Thyroid gland (tissue), 4 donors: ENCODE measurements around the gene ALDH4A1. TPM values are rescaled to one million over a fixed set of nuclear protein-coding genes. Genes with fewer than 3 reads are reported as not detected.

Source experiments
- DNase-seq, 2 donors: peaks; one replicate each; pipeline ENCODE4 v3.0.0-alpha.2; 2019
- H3K27ac ChIP-seq, 3 donors: fragments of 200-600 bp; sonication (generic); 1 replicate in 2 of 3; 2 replicates in 1 of 3; pipeline ENCODE4 v1.5.1; 2016 to 2019; ENCODE audit warnings: mild to moderate bottlenecking in 1 of 3, moderate library complexity in 1 of 3
- H3K27me3 ChIP-seq: fragments of 200-600 bp; sonication (generic); one replicate; pipeline ENCODE4 v1.5.1; 2019
- H3K36me3 ChIP-seq, 2 donors: fragments of 200-600 bp; sonication (generic); one replicate each; pipeline ENCODE4 v1.5.1; 2016 to 2019
- H3K4me1 ChIP-seq, 2 donors: fragments of 200-600 bp; sonication (generic); one replicate each; pipeline ENCODE4 v1.5.1; 2017 to 2019
- H3K4me3 ChIP-seq, 3 donors: fragments of 200-600 bp; sonication (generic); replicated peaks in 1 of 3; 1 replicate in 2 of 3; 2 replicates in 1 of 3; pipeline ENCODE4 v1.5.1; 2016; ENCODE audit warnings: mild to moderate bottlenecking in 1 of 3
- H3K9me3 ChIP-seq: fragments of 200-600 bp; sonication (generic); one replicate; pipeline ENCODE4 v1.5.1; 2017
- CTCF ChIP-seq, 6 experiments: fragments of 200-600 bp in 3 of 6; fragments of 450-650 bp in 3 of 6; sonication (generic) in 3 of 6; IDR thresholded peaks; one replicate each; pipeline ENCODE4 v1.5.1; 2016 to 2019; ENCODE audit warnings: antibody characterized with exemption in 6 of 6, mild to moderate bottlenecking in 2 of 6, inconsistent platforms in 1 of 6, moderate library complexity in 1 of 6
- POLR2A ChIP-seq, 2 donors: fragments of 450-650 bp; IDR thresholded peaks; one replicate each; pipeline ENCODE4 v1.6.1; 2017; ENCODE audit warnings: antibody characterized with exemption in 2 of 2, mild to moderate bottlenecking in 2 of 2, moderate library complexity in 1 of 2
- WGBS, 2 donors: methylation state at CpG; one replicate each; pipeline ENCODE4 v1.1.5; 2017; 5-methylcytosine and 5-hydroxymethylcytosine counted together
- intact Hi-C: fragments of 100-400 bp; cut with DNase I; formaldehyde crosslinking; loops from one replicate; pipeline ENCODE4 v1.15.1; 2023
- total RNA-seq, 4 donors: library from RNA; depleted of rRNA; stranded (reverse); fragments of >200 nt; gene quantifications; one replicate each; pipeline ENCODE4 v1.2.3, GENCODE V29; 2016

ALDH4A1 gene
- total RNA-seq, 4 donors from 2014 or later: 5.4 to 29.9 (median 18.6) TPM

DNA sequence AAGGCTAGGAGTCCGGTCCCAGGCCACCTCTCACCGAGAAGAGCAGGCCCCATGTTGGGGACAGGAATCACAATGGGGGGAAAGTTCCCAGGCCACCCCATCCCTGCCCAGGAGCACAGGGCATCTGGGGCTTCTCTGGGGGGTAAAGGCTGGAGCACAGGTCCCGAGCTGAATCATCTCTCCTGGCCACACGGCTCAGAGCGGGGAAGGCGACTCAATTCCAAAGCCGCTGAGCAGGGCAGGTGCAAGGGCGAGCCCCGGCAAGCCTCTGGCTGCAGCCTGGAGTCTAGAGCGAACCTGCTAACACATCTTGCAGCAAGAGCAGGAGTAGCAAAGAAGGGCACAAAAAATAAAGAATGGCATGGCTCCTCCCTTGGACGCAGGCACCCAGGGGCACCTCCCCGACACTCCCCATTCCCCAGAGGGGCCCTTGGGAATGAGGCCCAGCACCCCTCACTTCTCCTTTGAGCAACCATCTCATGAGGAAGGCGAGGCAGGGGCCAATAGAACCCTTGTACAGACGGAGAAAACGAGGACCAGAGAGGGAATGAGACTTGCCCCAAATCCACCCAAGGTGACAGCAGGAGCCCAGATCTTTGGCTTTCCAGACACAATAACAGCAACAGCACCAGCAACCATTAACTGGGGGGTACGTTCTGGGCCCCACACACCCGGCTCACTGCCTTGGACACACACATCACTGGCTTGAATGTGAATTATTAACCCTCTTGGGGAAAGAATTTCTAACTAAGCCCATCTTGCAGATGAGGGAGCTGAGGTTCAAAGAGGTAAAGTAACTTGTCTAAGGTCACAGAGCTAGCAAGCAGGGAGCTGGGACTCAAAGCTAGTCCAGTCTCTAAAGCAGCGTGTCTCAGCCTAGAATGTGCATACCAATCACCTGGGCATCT, 20.7 kb upstream of the ALDH4A1 start:
- peaks cover 42 to 62% of the 10 kb centered on the region in 2 donors for H3K4me1 ChIP-seq

GRCh38 chr1:18922319-18922726, 20.0 kb upstream of the ALDH4A1 start:
- intact Hi-C loops: no loop called here
- peak overlapping the region; percentile 57 to 94 (median 90) for H3K27ac ChIP-seq
- no peak overlapping the region for H3K4me3 ChIP-seq
- H3K9me3 ChIP-seq: no peaks in the 10 kb centered on the region
- DNase-seq: peak; percentile 62 to 78
- TF ChIP-seq POLR2A (IDR thresholded peaks at IDR 0.05): peak in 1 of 2 donors; percentile 53
- peak in 3 of 6 experiments; percentile 16 to 20 (median 20) for TF ChIP-seq CTCF (IDR thresholded peaks at IDR 0.05)
- peaks cover 42 to 54% of the 10 kb centered on the region in 2 donors for H3K4me1 ChIP-seq
- WGBS, 2 donors: 25 to 27% methylated on average over 8 of the region's 8 CpGs
- H3K27me3 ChIP-seq: no peaks in the 10 kb centered on the region
- H3K36me3 ChIP-seq: no peaks in the 10 kb centered on the region

More for the DNA sequence above, 20.7 kb upstream of the ALDH4A1 start:
- no peak for DNase-seq
- no peaks in the 10 kb centered on the region for H3K36me3 ChIP-seq
- TF ChIP-seq POLR2A (IDR thresholded peaks at IDR 0.05) (no peak), CTCF (IDR thresholded peaks at IDR 0.05) (no peak)
- 81 to 86% methylated on average over 18 of the region's 18 CpGs for WGBS, 2 donors
- H3K9me3 ChIP-seq: no peaks in the 10 kb centered on the region
- intact Hi-C loops: no loop called here
- H3K27ac ChIP-seq: peak overlapping the region; percentile 57 to 94 (median 90)
- H3K4me3 ChIP-seq: no peak overlapping the region
- H3K27me3 ChIP-seq: no peaks in the 10 kb centered on the region

GRCh38 chr1:18921516-18922251, 19.3 kb upstream of the ALDH4A1 start:
- DNase-seq: no peak
- intact Hi-C loops: no loop called here
- peaks cover 36 to 48% of the 10 kb centered on the region in 2 donors for H3K4me1 ChIP-seq
- peak overlapping the region in 2 of 3 donors; percentile 90 to 94 for H3K27ac ChIP-seq
- no peaks in the 10 kb centered on the region for H3K36me3 ChIP-seq
- H3K27me3 ChIP-seq: no peaks in the 10 kb centered on the region
- 78 to 79% methylated on average over 17 of the region's 17 CpGs for WGBS, 2 donors
- no peak overlapping the region for H3K4me3 ChIP-seq
- no peak for TF ChIP-seq POLR2A (IDR thresholded peaks at IDR 0.05)
- peak in 1 of 6 experiments; percentile 13 for TF ChIP-seq CTCF (IDR thresholded peaks at IDR 0.05)
- H3K9me3 ChIP-seq: no peaks in the 10 kb centered on the region

DNA sequence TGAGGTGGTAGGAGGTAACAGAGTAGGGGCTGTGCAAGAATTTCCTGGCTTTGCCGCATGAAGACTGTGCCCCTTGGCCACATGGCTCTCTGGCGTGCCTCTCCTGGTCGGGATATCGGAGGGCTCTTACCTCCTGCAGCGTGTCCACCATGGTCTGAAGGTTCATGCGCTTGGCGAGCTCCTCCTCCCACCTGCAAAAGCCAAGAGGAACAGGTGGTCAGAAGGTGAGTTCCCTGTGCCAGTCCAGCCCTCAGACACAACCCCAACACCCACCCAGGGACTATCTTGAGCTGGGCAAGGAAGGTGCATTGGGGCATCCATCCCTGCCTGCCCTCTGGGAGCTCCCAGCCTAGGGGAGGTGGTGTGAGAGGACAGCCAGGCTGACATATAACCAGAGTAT, 18.6 kb upstream of the ALDH4A1 start:
- Histone ChIP-seq H3K36me3 (no peaks in the 10 kb centered on the region), H3K27me3 (no peaks in the 10 kb centered on the region), H3K4me1 (peaks cover 30 to 40% of the 10 kb centered on the region in 2 donors), H3K4me3 (no peak overlapping the region), H3K9me3 (no peaks in the 10 kb centered on the region), H3K27ac (peak overlapping the region in 1 of 3 donors; percentile 90)
- intact Hi-C loops: no loop called here
- no peak for DNase-seq
- TF ChIP-seq CTCF (IDR thresholded peaks at IDR 0.05) (no peak), POLR2A (IDR thresholded peaks at IDR 0.05) (no peak)
- 94 to 97% methylated on average over 5 to 7 of the region's 7 CpGs for WGBS, 2 donors
